NCI-H748 (cell line): ENCODE measurements around the gene HOXA11.

Experiments used
- DNase-seq: peaks from one replicate; lab custom pipeline; 2025; ENCODE audit not compliant: unreplicated experiment; lab: John Stamatoyannopoulos, UW

HOXA11 gene

DNA sequence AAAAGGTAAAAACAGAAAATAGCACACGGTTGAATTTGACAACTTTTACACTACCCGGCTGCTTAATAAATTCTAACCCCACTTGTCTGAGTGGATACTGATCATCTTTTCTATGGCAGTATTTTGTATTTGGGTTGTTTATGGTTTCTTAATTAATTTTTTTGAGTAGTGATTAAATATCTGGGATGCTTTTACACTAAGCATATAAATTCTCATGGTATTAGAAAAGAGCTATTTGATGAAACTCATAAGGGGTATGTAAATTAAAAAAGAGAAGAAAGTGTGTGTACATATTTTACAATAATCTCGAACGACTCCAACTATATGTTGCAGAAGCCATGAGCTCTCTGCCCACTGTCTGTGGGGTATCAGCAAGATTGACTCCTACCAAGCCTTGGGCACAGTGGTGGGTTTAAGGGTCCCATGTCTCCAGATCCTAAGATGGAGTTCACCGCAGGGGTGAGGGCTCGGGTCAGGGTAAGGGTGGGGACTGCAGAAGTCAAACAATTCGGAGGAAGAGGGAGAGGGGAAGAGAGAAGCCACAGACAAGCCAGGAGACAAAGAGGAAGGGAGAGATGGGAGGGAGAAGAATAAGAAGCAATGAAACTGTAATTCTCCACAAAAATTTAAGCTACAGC, 22.4 kb upstream of the HOXA11 start:
- no peak for DNase-seq

- DNase-seq, result no peak
Observed at GRCh38 chr7:27205325-27206280, 20.6 kb upstream of the HOXA11 start.

DNA sequence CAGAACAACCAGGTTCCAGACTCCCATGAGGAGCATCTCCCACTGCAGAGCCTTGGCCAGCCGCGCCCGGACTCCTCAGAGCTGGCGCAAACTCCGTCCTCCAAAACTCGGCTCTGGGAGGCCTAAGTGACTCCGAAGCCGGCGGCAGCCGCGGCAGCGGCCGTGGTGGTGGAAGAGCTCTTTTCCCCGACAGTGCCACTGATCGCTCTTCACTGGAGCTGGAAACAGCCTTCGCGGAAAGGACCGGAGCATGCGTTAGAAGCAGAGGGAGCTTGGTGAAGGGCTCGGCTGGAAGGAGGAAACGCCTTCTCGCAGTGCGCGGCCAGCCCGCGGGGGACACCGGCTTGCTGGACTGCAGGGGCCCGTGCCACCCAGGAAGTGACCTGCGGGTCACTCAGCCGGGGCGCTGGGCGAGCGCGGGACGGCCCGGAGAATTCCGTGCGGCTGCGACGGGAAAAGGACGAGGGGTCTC, 19.9 kb upstream of the HOXA11 start:
- no peak for DNase-seq

DNA sequence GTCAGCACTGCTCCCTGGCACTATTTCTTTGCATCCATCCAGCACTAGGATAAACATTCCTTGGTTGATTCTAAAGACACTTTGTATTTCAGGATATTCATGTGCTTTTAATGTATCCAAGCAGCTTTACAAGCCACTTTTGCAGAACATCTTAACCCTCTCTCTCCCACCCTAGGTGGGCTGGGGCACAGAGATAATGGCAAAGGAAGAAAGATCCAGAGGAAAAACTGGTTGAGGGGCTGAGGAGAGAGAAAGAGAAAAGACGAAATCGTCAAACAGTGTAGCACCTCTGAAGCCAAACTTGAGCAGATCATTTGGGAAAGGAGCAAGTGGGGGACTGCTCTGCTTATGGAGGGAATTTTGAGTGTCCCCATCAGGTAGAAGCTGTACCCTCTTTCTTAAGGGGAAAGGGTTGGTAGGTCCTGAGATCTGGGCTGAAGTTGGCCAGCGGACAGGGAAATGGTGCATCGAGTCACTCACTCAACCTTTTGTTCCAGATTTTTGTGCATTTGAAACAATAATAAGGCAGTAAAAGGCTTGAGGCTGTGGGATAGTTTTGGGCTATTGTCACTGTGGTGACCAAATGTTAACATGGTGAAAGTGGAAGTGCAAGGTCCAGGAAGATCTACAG, 19.0 kb upstream of the HOXA11 start:
- DNase-seq, result no peak

DNA sequence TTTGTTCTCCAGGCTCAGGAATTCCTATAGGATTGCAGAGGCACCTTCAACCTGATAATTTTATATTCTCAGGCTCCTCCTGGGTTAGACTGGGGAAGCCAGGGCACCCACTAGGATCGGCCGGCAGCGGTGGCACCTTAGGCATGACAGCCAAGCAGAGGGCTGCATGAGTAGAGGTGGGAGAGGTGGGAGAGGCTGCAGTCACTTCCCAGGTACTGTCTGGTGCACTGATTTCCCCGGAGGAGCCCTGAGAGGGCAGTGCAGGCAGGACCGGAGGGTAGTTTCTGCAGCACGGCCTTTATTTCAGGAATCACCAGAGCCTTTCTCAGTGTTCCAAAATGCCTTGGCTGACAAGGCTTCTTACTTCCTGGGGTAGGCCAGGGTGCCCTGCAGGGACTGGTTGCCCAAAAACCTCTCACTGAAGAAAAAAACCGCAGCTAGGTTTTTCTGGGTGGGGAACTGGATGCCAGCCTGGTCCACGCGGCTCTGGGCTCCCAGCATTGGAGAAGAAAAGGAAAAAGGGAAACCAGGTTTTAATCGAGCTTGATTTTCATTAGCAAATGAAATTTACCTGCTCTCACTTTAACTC, 18.4 kb upstream of the HOXA11 start:
- no peak for DNase-seq

DNA sequence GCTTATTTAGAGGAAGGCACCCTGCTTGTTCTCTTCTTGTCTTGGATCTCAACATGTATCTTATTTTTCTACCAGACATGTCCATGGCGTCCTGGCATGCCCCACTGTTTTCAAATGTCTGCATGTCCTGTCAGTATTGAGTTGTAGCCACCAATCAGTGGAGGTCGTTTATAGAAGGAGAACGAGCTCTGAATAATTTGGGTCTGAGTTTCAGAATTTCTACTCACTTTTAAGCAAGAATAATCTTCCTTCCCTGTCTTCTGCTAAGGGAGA, 17.8 kb upstream of the HOXA11 start:
- DNase-seq, result no peak

DNA sequence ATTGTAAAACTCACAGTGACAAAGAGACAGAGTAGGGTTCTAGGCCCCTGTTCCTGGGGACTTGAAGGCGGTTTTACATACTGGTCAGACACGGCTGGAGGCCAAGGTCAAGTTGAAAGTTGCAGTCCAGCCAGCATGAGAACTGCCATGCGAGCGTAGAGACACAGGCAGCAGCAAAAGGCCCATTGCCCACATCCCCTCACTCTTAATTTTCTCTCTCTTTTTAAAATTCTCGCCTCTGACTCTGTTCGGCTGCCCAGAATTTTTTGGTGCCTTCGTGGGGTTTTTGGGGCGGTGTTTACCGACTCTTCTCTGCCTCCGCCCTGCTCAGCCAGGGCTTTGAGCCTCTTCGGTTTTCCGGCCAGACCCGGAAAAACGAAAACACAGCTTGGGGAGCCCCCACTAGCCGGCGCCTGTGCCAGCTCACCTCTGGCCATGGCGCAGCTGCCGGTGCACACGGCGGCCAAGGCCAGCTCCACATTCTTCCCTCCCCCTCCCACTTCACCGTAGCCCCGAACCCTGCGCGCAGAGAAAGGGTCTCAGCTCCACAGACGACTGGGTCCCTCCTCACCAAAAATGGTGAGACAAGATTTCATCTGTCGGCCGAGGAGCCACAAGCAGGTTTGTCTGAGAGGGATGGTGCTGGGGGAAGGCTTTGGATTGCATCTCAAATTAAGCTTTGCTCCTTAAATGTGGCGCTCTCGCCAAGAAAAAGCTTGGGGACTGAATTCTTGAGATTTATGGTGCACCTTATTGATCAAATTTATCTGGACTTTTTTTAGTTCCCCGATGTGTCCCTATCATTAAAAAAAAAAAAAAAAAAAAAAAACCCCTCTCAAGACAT, 17.2 kb upstream of the HOXA11 start:
- DNase-seq, result no peak

GRCh38 chr7:27201580-27202017, 16.6 kb upstream of the HOXA11 start:
- no peak for DNase-seq

GRCh38 chr7:27200761-27201579, 15.9 kb upstream of the HOXA11 start:
- peak; percentile 35 for DNase-seq

GRCh38 chr7:27199849-27200760, 15.1 kb upstream of the HOXA11 start, which contains the start of gene HOXA13:
Gene HOXA13, minus strand, starts transcription at chr7:27200091. Its CDS starts 14 bp downstream, at chr7:27200077.
- peak; percentile 87 for DNase-seq

DNA sequence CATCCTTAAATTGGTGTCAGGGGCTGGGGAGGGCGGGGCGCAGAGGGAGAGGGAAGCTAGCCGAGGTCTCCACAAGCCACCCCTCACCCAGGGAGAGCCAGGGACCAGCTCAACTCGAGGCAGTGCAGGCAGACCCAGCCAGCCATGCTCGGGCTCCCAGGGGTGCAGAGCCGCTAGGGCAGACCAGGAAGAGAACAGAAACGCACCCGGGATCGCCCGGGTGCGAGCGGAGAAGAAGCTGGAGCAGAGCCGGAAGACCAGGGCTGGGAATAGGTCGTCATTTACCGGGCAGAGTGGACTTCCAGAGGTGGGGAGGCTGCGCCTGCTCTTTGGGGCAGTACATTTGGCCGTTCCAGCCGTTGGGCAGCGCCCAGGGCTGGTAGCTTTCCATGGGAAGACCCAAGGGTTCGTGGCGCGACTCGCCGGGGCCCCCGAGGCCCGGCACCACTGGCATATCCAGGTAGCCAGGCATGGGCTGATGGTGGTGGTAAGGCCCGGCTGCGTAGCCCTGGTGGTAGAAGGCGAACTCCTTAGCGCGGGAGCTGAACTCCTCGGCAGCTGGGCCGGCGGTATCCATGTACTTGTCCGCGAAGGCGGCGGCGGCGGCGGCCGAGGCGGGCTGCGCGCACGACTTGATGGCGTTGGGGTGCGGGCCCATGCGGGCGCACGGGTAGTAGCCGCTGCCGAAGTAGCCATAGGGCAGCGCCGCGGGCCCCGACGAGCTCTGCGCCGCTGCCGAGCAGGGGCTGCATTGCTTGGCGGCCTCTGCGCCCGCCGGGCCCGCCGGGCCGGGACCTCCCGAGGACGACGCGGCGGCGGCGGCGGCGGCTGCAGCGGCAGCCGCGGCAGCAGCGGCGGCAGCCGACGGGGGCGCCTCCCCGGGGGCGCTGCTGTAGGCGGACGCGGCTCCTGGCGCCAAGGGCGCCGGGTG, 14.1 kb upstream of the HOXA11 start:
- DNase-seq, result peak; percentile 68

DNA sequence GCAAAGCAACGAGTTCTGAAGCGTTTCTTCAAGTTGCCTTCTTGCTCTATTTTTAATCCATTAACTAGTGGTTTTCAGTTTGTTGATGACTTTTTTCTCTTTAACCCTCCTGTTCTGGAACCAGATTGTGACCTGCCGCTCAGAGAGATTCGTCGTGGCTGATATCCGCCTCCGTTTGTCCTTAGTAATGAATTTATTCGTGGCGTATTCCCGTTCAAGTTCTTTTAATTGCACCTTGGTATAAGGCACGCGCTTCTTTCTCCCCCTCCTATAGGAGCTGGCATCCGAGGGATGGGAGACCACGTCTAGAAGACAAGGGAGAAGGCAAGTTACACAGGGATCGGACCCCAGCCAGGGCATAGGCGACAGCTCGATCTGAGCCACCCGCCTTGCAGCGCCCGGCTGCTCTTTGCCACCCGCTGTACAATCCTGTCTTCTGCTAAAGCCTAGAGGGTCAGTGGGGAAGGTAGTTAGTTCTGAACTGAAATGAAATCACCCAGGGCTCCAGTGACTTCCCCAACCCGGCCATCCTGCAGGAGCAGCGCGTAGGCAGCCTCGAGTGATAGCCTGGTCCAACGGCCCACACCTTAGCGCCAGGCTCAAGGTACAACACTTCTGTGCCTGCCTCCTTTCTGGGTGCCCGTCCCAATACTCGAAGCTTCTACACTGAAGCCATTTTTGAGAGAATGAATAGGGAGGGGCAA, 13.3 kb upstream of the HOXA11 start:
- peak; percentile 50 for DNase-seq

GRCh38 chr7:27197137-27198042, 12.4 kb upstream of the HOXA11 start:
- peak; percentile 11 for DNase-seq

- peak; percentile 71 for DNase-seq
Observed at GRCh38 chr7:27196287-27196767, 11.3 kb upstream of the HOXA11 start.

DNA sequence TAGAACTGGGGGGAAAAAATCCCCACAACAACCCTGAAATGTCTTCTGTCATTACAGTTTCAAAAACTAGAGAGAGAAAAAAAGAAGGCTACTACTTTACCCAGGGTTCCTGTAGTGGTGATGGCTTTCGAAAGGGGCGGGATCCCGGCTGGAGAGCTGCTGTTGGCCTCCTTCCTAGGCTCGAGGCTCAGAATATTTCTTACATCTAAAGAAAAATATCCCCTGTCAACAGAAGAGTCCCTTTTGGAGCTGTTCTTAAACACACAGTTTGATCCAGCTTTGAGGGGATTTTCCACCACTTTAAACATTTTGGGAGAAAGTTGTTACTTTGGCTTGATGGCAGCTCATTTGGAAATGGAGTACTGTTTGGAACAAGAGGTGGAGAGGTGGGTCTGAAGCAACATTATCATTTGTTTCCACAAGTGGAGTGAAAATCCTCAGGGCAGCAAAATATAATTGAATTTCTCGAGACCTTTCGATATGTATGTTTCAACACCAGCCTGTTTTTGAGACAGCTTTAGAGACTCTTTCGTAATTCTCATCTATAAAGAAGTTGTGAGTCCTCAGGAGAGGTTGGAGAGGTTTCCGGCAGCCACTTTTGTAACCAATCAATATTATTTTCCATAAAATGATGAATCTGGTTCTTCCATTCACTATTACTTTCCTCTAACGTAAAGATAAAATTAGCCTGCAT, 9.8 kb upstream of the HOXA11 start:
- no peak for DNase-seq
